Activated T-helper 1 cell treated with Interleukin-2 at 50 U/mL for 16 hours (primary cell): Measurements from ENCODE around the gene GPR61.

Source experiments
- DNase-seq: peaks from one replicate; pipeline ENCODE4 v3.0.0-alpha.2; 2020; ENCODE audit warnings: low read depth

GPR61 gene, protein sequence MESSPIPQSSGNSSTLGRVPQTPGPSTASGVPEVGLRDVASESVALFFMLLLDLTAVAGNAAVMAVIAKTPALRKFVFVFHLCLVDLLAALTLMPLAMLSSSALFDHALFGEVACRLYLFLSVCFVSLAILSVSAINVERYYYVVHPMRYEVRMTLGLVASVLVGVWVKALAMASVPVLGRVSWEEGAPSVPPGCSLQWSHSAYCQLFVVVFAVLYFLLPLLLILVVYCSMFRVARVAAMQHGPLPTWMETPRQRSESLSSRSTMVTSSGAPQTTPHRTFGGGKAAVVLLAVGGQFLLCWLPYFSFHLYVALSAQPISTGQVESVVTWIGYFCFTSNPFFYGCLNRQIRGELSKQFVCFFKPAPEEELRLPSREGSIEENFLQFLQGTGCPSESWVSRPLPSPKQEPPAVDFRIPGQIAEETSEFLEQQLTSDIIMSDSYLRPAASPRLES

DNA sequence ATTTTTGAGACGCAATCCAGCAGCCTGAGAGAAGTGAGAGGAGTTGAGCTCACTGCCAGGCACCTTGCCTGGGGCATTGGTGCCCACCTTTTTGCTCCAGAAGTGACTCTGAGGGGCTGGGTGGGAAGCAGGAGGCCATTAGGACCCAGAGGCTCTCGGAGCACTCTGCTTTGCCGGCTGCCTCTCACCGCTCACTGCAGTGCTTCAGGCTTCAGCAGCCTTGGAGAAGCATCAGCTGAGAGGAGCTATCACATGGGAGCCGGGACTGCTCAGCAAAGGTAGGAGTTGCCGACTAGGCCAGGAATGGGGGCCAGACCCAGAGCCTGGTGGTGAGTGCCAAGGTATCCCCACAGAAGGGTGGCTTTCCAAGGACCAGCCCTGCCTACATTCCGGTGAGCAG is at the start of gene GPR61:
Gene GPR61 (plus strand): TSS at position 197 of the 400 bp plus-strand sequence. CDS start 3,151 bp downstream, outside the sequence.
- no peak for DNase-seq

- DNase-seq, result peak; percentile 45
Measured at GRCh38 chr1:109490029-109490933, 49.4 kb upstream of the GPR61 start.

DNA sequence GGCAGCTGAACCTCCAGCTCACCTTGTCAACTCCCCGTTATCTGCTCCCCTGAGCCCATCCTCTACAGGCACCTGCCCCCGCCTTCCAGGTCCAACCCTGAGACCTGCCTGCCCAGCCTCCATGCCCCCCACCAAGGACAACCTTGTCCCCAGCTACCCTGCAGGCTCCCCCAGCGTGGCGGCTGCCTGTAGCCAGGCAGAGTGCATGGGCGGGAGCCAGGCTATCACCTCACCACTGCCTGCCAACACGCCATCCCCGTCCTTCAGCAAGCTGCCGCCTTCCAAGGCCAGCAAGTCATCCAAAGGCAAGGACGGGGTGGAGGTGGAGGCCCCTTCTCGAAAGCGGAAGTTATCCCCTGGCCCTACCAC is 48.8 kb upstream of the GPR61 start:
- no peak for DNase-seq

DNA sequence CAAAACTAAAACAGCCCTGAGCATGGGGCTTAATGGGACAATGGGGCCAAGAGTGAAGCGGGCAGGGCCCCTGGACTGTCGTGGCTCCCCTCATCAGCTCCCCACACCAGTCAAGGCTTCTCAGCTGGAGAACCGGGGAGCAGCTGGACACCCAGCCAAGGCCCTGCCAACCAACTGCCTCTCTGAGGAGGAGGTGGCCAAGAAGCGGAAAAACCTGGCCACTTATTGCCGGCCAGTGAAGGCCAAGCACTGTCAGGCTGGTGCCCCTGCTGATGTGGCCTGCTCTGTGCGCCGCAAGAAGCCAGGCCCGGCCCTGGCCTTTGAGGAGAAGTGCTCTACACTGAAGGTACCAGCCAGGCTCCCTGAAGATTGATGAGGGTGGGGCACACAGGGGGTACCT is 48.3 kb upstream of the GPR61 start:
- no peak for DNase-seq

DNA sequence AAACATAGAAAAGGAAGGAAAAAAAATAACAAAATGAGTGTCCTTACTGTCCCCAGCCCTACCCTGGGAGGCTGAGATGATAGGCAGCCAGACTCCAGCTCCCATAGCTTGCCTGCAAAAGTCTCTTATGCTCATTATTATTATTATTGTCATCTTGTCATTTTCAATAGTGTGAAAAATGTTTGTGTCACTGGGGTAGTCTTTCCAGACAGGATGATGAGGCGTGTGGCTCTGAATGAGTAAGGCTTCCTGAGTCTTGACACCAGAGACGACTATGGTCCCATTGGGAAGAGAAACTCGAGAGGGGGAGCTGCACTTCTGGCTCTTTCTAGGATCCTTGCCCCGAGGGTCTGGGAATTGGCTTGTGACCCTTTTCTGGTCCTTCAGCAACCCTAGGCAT is 46.9 kb upstream of the GPR61 start:
- no peak for DNase-seq

GRCh38 chr1:109493227-109493626 is 46.4 kb upstream of the GPR61 start:
- DNase-seq, result no peak

GRCh38 chr1:109493805-109494539 is 45.7 kb upstream of the GPR61 start, which contains the start of gene CYB561D1:
Gene CYB561D1, plus strand, starts transcription at chr1:109494094. Its CDS starts 46 bp downstream, at chr1:109494140.
- peak; percentile 87 for DNase-seq

- no peak for DNase-seq
Measured at GRCh38 chr1:109495738-109496137, 43.9 kb upstream of the GPR61 start.

- no peak for DNase-seq
Measured at GRCh38 chr1:109497449-109498160, 42.1 kb upstream of the GPR61 start.

- no peak for DNase-seq
Measured at GRCh38 chr1:109498161-109498801, 41.4 kb upstream of the GPR61 start.

DNA sequence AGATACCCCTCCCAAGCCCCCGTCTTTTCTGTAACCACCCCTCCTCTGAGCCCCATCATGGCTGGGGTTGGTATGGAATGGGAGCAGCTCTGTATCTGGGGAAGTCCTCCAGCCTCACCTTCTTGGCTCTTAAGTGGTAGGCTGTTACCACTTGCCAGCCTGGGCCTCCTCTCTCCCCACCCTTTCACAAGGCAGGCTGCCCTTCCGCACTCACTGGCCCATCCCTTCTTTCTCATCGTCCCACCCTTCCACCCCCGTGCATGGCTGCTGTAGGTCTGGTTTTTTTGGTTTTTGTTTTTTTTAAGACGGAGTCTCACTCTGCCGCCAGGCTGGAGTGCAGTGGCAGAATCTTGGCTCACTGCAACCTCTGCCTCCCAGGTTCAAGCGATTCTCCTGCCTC is 40.6 kb upstream of the GPR61 start:
- no peak for DNase-seq

GRCh38 chr1:109499661-109500536 is 39.8 kb upstream of the GPR61 start:
- peak; percentile 24 for DNase-seq

DNA sequence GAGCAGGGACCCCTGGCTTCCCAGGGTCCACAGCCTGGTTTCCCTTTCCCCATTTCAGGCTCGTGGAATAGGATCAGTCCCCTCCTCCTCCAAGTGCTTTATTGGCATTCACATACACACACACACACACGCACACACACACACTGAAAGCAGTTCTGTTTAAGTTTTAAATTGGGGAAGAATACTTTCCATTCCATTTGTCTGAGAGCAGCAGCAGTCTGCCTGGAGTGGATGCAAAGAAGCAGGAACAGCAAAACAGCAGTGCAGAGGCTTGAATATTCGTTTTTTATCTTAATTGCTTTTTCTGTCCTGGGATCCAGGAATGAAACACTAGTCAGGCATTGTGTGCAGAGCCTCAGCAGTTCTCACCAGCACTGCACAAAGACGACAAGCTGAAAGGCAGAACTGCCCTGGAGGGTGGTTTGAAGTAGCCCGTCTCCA is 38.7 kb upstream of the GPR61 start:
- DNase-seq, result no peak

GRCh38 chr1:109501644-109502363 is 37.9 kb upstream of the GPR61 start:
- DNase-seq, result no peak

GRCh38 chr1:109502364-109502851 is 37.3 kb upstream of the GPR61 start:
- peak; percentile 34 for DNase-seq

- DNase-seq, result no peak
Measured at GRCh38 chr1:109503935-109504334, 35.7 kb upstream of the GPR61 start.

GRCh38 chr1:109504974-109505373 is 34.7 kb upstream of the GPR61 start:
- no peak for DNase-seq

DNA sequence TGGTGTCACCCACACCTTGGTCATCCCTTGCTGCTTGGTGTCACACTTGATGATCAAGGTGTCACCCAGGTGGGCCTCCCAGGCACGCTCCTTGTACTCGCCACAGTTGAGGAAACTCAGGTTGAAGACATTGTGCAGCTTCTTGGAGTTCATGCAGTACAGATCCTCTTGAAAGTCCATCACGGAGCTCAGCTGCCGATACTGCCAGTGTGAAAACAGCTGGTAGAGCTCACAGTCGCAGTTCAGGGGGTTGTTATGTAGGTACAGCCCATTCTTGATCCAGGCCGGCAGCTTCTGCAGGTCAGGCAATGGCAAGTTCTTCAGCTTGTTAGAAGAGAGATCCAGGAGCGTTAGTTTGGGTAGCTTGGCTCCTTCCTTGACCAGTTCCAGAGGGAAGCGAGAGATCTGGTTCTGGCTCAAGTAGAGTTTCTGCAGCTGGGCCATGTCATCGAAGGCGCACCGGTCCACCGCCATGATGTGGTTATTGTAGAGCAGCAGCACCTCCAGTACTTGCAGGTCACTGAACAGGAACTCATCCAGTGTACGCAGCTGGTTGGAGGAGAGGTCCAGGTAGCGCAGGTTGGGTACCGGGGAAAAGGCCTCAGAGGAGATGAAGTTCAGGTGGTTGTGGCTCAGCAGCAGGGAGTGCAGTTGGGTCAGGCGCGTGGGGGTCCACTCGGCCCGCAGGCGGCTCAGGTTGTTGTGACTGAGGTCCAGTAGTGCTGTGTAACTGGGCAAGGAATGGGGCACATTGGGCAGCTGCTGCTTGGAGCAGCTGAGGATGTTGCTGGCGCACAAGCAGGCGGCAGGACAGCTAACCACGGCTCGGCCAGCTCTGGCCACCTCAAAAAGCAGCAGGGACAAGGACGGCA is 31.4 kb upstream of the GPR61 start:
- no peak for DNase-seq
